Activated effector memory CD4-positive, alpha-beta T cell treated with anti-CD3 and anti-CD28 coated beads, Interleukin-2, amount 50 U/mL, for 16 hours (primary cell): ENCODE data around the gene HOXB4.

Source experiments
- DNase-seq: peaks from one replicate; pipeline ENCODE4 v3.0.0-alpha.2; 2020

HOXB4 gene

DNA sequence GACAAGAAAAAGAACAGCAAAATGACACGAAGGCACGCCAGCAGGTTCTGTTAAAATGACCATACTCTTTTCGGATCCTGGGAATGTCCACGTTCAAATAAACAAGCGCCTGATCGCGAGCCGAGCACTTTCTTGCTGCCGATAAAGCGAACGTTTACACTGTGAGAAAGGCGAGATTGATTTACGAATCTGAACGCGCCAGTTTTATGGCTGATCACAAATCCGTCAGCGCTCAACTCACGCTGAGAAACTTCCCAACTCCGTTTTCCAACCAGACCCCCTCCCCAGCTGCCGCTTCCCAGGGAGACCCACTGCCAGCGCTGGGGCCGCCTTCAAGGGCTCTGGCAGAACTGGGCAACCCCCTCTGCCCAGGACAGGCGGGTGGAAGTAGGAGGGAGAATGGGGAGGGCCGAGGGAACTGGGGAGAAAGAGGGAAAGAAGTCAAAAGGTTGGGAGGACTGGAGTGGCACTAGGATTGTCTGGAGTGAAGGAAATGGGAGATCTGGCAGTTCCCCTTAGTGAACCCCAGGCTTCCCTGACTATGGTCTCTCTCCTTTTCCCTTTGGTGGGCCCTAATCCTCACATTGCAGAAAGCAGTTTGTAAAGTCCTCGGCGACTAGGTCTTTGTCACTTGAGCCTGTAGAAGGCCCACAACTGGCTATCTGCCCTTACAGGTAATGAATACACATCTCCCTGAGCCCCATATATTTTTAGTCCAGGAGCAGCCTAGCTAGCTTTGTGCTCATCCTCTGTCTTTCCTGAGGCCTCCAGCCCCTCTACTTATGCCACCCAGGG, 6.9 kb downstream of the HOXB4 start:
- DNase-seq, result no peak

DNA sequence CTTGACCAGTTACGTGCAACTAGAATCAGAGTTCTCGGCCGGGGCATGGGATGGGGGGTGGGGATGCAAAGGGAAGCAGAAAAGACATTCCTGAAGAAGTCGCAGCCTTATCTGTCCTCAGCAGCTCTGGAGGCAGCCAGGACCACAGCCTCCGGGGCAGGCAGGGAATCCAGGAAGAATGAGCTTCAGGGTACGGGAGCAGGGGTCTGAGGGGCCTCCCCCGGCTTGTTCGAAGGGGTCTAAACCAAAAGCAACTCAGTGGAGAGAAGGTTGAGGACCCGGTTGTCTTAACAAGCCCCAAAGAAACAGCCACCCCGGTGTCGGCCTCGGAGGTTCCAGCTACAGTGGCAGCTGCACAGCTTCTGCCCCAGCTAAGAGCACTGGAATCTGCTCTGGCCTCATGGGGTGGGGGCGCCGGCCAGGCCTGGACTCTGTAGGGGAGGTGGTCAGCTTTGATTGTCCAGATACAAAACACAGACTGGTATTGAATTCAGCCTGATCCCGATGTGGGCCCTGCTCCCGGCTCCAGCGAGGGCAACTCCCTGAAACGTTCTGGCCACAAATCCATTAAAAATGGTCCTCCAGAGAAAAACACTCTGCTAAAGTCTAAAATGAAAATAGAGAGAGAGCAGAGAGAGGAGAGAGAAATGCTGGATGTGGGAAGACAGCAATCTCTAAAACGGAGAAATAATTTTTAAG, 7.7 kb downstream of the HOXB4 start:
- no peak for DNase-seq

GRCh38 chr17:48569674-48570324, 8.4 kb downstream of the HOXB4 start:
- no peak for DNase-seq

DNA sequence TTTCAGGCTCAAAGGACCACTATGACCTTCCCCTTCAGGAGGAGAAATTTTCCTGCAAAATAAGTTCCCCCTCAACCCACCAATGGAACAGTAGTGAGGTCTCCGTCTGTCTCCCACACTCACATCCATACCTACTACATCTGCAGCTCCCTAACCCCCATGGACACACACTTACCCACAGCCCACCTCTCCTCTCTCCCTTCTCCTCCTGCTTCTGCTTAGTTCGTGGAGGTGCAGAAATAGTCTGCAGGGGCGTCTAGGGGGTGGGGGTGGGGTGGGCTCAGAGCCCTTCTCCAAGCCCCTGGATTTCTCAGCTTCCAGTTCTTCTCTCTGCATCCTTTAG, 8.9 kb downstream of the HOXB4 start:
- no peak for DNase-seq

DNA sequence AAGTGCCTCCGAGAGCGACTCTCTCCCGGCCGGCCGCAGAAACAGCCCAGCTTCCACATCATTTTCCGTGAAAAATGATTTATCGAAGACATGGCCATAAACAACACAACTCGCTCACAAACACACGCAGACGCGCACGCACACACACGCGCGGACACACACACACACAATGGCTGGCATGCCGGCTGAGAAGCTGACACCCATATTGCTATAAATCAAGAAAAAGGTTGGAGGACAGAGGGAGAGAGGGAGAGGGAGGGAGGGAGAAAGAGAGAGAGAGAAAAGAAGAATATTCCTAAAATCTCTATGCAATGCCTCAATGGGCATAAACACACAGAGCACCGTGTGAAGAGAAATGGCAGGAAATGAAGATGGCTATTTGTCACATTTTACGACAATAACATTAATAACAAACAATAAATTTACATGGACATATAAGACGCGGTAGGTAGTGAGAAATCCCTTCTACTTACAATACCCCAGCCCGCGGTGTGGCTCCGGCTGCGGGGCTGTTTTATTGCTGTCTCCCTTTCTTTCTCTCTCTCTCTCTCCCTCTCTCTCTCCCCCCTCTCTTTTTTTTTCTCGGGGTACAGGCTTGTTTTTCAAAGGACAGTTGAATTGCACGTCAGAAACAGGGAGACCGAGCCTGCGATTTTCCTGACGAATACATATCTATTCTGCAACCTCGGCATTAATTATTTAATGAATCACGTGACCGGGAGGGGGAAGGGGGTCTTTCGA, 9.5 kb downstream of the HOXB4 start:
- no peak for DNase-seq

DNA sequence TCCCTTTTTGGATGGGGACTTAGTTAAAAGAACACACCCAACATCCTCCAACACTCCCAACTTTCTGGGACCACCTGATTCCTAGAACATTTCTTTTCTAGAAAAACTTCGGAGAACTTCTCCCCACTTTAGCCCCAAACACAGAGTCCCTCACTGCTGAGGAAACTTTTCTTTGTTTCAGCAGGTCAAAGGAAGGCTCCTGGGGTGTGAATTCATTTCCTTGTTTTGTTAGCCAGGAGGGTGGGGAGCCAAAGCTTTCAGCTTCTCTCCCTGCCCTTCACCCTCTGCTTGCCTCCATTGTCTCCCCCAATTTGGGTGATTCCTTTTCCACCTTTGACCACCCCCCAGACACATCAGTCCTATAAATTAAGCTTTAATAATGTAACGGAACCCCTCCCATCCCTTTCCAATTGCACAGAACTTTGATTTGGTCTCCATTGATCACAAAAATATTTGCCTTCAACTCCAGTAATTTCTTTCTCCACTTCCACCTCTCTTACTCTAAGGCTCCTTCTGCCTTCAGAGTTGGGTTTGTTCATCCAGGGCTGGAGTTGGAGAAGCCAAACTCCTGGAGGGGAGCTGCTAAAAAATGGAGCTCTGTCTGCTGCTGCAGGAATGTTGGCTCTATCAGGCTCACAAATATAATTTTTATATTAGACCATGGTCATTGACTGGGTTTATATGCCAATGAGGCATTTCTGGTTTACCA, 10.3 kb downstream of the HOXB4 start:
- no peak for DNase-seq

- no peak for DNase-seq
Observed at GRCh38 chr17:48567209-48567608, 10.9 kb downstream of the HOXB4 start.

- DNase-seq, result no peak
Observed at GRCh38 chr17:48566717-48567116, 11.4 kb downstream of the HOXB4 start.

DNA sequence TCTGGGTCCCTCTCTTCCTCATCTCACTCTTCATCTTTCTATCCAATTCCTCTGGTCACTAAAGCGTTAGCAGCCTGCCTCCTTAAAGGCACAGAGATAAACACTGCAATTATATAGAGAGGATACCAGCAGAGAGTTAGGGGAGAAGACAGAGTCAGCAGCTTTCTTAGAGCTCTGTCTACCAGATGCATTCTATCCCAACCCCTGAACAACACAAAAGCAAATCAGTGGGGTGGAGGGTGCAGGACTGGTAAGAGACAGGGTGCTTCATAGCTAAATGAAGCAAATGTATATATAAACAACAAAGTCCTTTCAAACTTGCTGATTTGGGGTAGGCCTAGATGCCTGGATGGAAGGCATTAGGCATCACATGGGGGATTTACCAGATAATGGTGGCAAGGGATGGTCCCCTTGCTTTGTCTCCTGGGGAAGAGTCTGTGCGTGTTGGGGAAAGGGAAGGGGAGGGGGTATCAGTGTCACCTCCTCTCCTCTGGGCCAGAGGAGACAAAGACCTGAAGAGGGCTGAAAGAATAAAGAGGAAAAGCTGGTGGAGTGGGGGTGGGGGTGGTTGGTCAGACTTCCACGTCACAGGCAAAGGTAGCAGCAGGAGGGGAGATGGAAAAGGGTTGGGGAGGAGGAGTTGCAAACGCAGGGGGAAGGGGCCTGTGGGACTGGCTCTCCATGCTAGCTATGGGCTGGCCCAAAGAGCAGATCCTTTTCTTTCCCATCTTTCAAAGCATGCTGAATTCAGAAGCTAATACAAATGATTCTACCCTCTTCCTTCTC, 12.0 kb downstream of the HOXB4 start:
- DNase-seq, result no peak

DNA sequence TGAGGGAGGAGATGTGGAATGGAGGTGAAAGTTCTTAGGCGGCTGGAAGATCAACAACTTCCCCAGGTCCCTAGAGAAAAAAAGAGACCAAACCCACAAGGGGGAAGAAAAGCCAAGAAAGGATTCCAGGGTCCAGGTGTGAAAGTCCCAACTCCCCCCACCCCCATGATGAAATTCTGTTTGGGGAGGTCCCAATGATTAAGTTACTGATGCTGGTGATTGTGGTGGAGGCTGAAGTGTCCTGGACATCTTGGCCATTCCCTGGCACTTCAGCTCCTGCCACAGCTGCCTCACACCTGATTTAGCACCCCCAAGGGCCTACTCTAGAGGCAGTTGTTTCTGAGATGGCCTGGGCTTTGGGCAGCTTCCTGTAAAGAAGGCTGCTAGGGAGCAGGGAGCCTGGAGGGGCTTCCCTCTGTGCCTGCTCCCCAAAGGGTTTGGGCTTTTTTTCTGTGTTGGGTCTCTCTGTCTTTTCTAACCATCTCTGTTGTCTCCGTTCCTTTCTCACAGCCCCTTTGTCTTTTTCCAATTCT, 13.1 kb downstream of the HOXB4 start:
- no peak for DNase-seq

GRCh38 chr17:48564188-48565021, 13.7 kb downstream of the HOXB4 start:
- no peak for DNase-seq

DNA sequence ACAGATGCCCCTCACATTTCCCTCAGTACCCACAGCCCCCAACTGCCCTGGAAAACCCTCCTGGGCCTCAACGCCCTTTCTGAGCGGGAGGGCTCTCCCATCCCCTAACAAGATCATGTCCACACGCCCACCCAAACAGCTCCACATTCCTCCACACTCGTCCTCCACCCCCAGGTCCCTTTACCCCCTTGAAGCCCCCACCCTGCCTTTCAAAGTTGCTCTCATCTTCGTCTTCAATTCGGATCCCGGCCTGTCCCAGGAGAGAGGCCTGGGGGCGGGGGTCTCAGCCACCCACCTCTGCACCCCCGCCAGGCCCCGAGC, 14.3 kb downstream of the HOXB4 start:
- DNase-seq, result no peak

GRCh38 chr17:48563385-48563838, 14.7 kb downstream of the HOXB4 start:
- DNase-seq, result no peak

DNA sequence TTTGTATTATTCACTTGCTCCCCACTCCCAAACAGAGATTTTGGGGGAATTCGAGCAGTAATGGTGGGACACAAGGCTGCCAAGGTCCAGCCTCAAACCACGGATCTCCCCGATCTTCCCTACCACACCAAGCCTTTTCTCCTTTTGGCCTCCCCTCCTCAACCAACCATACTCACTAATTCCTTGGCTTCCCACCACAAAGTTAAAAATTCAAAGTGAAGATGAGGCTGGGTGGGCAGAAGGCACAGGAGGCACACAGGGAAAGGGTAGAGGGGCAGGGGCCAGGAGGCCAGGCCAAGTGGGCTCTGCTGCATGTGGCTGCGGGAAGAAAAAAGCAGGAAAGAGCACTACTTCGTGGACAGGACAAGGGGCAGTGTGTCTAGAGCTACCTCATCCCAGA, 15.2 kb downstream of the HOXB4 start:
- DNase-seq, result no peak

- DNase-seq, result no peak
Observed at GRCh38 chr17:48561884-48562810, 16.0 kb downstream of the HOXB4 start.

GRCh38 chr17:48559840-48560817, 18.0 kb downstream of the HOXB4 start:
- DNase-seq, result no peak

DNA sequence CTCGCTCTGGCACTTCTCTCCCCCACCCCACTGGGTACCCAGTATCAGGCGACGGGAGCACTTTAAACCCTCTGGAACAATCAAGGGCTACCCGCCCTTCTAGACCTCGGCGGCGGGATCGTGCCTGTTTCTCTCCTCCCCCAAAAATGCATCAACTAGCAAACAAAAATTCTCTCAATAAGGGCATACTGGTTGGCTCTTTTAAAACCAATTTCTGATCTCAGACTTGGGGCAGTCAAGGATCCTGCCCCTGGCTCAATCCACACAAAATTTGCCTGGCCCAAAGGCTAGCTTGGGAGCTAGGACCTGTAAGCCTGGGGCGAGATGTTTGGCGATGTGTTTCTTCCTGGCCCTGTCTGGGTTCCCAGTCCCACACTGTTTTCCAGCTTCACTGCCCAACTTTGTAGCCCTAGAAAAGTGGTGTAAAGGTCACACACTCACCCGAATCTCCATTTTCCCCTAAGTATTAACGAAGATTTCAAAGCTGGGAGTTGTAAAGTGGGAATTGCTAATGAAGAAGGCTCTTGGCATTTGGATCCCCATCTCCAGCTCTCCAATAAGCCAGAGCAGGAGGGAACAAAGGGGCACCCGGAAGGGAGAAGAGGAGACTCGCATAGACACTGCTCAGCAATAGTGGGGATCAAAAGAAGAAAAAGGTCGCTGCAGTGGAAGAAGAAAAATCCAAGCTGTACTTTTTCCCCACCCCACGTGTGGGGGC, 18.9 kb downstream of the HOXB4 start:
- DNase-seq, result no peak

GRCh38 chr17:48558831-48559121, 19.4 kb downstream of the HOXB4 start:
- DNase-seq, result no peak
